HEK293 (cell line): ENCODE measurements around the gene WDR1.

Experiments used
- CTCF ChIA-PET: fragments of 350-600 bp; formaldehyde crosslinking; extraction: SDS; loops from one replicate; lab custom pipeline; 2021; ENCODE audit warnings: antibody characterized with exemption; lab: Yijun Ruan, JAX
- POLR2A ChIA-PET: fragments of 300-600 bp; formaldehyde crosslinking; extraction: SDS; loops from one replicate; lab custom pipeline; 2020; ENCODE audit warnings: antibody characterized with exemption, inconsistent platforms; lab: Yijun Ruan, JAX
- H3K27ac ChIP-seq: fragments of 200-500 bp; sonication (Bioruptor generic); 2 replicates; pipeline ENCODE4 v1.5.1; 2014; ENCODE audit warnings: low read depth, low read length, control low read depth, inconsistent platforms; ENCODE audit errors: extremely low read depth
- H3K36me3 ChIP-seq, 2 experiments: fragments of 200-500 bp in 1 of 2; sonication (Bioruptor generic) in 1 of 2; 1 replicate in 1 of 2; 2 replicates in 1 of 2; pipeline ENCODE4 v1.5.1; 2014 to 2017; ENCODE audit warnings: inconsistent platforms in 2 of 2, low read length in 2 of 2; ENCODE audit not compliant: control insufficient read depth in 2 of 2, insufficient read depth in 1 of 2
- H3K4me1 ChIP-seq: fragments of 200-500 bp; sonication (Bioruptor generic); 2 replicates; pipeline ENCODE4 v1.5.1; 2014; ENCODE audit warnings: mild to moderate bottlenecking, low read length, inconsistent platforms; ENCODE audit not compliant: control insufficient read depth, insufficient read depth
- H3K4me3 ChIP-seq: 2 replicates; pipeline ENCODE4 v1.5.1; 2011; ENCODE audit warnings: low read depth, mild to moderate bottlenecking, control low read depth, low read length, moderate library complexity
- H3K9me3 ChIP-seq: fragments of 200-500 bp; sonication (Bioruptor generic); 2 replicates; pipeline ENCODE4 v1.5.1; 2014; ENCODE audit warnings: low read depth, low read length, inconsistent platforms; ENCODE audit not compliant: control insufficient read depth, insufficient read depth
- GLI4 ChIP-seq: fragments of 450-650 bp; formaldehyde crosslinking; IDR thresholded peaks from 2 replicates; pipeline ENCODE4 v1.5.1; 2016; ENCODE audit warnings: missing biosample characterization, missing genetic modification characterization
- HOXD13 ChIP-seq: sonication (generic); formaldehyde crosslinking; IDR thresholded peaks from 2 replicates; pipeline ENCODE4 v1.8.0; 2022; ENCODE audit warnings: missing genetic modification reagents, borderline replicate concordance
- IKZF3 ChIP-seq: fragments of 450-650 bp; IDR thresholded peaks from 2 replicates; pipeline ENCODE4 v1.5.0; 2018; ENCODE audit warnings: missing biosample characterization, mild to moderate bottlenecking, missing genetic modification characterization, moderate library complexity
- KLF1 ChIP-seq: fragments of 450-650 bp; formaldehyde crosslinking; IDR thresholded peaks from 2 replicates; pipeline ENCODE4 v1.5.1; 2016; ENCODE audit warnings: missing biosample characterization, missing genetic modification characterization
- KLF9 ChIP-seq: fragments of 450-650 bp; formaldehyde crosslinking; IDR thresholded peaks from 2 replicates; pipeline ENCODE4 v1.5.1; 2016; ENCODE audit warnings: missing biosample characterization, missing genetic modification characterization, low read depth
- ZIC2 ChIP-seq: fragments of 450-650 bp; formaldehyde crosslinking; IDR thresholded peaks from 2 replicates; pipeline ENCODE4 v1.5.1; 2016; ENCODE audit warnings: missing biosample characterization, missing genetic modification characterization
- ZNF138 ChIP-seq: fragments of 450-650 bp; formaldehyde crosslinking; IDR thresholded peaks from 2 replicates; pipeline ENCODE4 v1.5.1; 2016; ENCODE audit warnings: missing biosample characterization, missing genetic modification characterization, borderline replicate concordance
- ZNF221 ChIP-seq: fragments of 450-650 bp; formaldehyde crosslinking; IDR thresholded peaks from 2 replicates; pipeline ENCODE4 v1.5.1; 2017; ENCODE audit warnings: missing biosample characterization, missing genetic modification characterization, borderline replicate concordance
- ZNF274 ChIP-seq, 2 experiments: fragments of 200-500 bp in 1 of 2; fragments of 450-650 bp in 1 of 2; sonication (Bioruptor generic) in 1 of 2; formaldehyde crosslinking in 1 of 2; IDR thresholded peaks; 2 replicates each; pipeline versions ENCODE4 v1.5.1 to v1.6.1; 2014 to 2016; ENCODE audit warnings: borderline replicate concordance in 1 of 2, inconsistent platforms in 1 of 2, low read length in 1 of 2, missing biosample characterization in 1 of 2, missing genetic modification characterization in 1 of 2
- ZNF350 ChIP-seq: fragments of 450-650 bp; formaldehyde crosslinking; IDR thresholded peaks from 2 replicates; pipeline ENCODE4 v1.5.0; 2017; ENCODE audit warnings: missing biosample characterization, mild to moderate bottlenecking, missing genetic modification characterization
- ZNF433 ChIP-seq: fragments of 450-650 bp; formaldehyde crosslinking; IDR thresholded peaks from 2 replicates; pipeline ENCODE4 v1.5.1; 2016; ENCODE audit warnings: missing biosample characterization, missing genetic modification characterization, low read depth
- ZNF658 ChIP-seq: fragments of 450-650 bp; formaldehyde crosslinking; IDR thresholded peaks from 2 replicates; pipeline ENCODE4; 2016; ENCODE audit warnings: missing biosample characterization, missing genetic modification characterization
- ZNF660 ChIP-seq: fragments of 450-650 bp; IDR thresholded peaks from 2 replicates; pipeline ENCODE4 v1.5.1; 2018; ENCODE audit warnings: missing biosample characterization, mild to moderate bottlenecking, missing genetic modification characterization
- ZNF785 ChIP-seq: fragments of 450-650 bp; formaldehyde crosslinking; IDR thresholded peaks from 2 replicates; pipeline ENCODE4 v1.5.1; 2016; ENCODE audit warnings: missing biosample characterization, missing genetic modification characterization
- ZNF843 ChIP-seq: fragments of 450-650 bp; formaldehyde crosslinking; IDR thresholded peaks from 2 replicates; pipeline ENCODE4 v1.5.1; 2016; ENCODE audit warnings: missing biosample characterization, missing genetic modification characterization
- TF ChIP-seq, protein P1 (sequence below): fragments of 450-650 bp; formaldehyde crosslinking; IDR thresholded peaks from 2 replicates; pipeline ENCODE4 v1.5.1; 2016; ENCODE audit warnings: missing biosample characterization, missing genetic modification characterization
- TF ChIP-seq, protein P2 (sequence below): fragments of 450-650 bp; formaldehyde crosslinking; IDR thresholded peaks from 2 replicates; pipeline ENCODE4 v1.5.1; 2016; ENCODE audit warnings: missing biosample characterization, missing genetic modification characterization
- TF ChIP-seq, protein P3 (sequence below): fragments of 450-650 bp; formaldehyde crosslinking; IDR thresholded peaks from 2 replicates; pipeline ENCODE4; 2016; ENCODE audit warnings: missing biosample characterization, missing genetic modification characterization
- TF ChIP-seq, protein P4 (sequence below): fragments of 450-650 bp; formaldehyde crosslinking; IDR thresholded peaks from 2 replicates; pipeline ENCODE4 v1.5.1; 2016; ENCODE audit warnings: missing biosample characterization, missing genetic modification characterization
- TF ChIP-seq, protein P5 (sequence below): fragments of 450-650 bp; IDR thresholded peaks from 2 replicates; pipeline ENCODE4 v1.5.1; 2018; ENCODE audit warnings: missing biosample characterization, missing genetic modification characterization
- TF ChIP-seq, protein P6 (sequence below): fragments of 450-650 bp; formaldehyde crosslinking; IDR thresholded peaks from 2 replicates; pipeline ENCODE4 v1.5.1; 2017; ENCODE audit warnings: missing biosample characterization, missing genetic modification characterization
- TF ChIP-seq, protein P7 (sequence below): fragments of 450-650 bp; formaldehyde crosslinking; IDR thresholded peaks from 2 replicates; pipeline ENCODE4 v1.5.1; 2016; ENCODE audit warnings: missing biosample characterization, missing genetic modification characterization, borderline replicate concordance
- TF ChIP-seq, protein P8 (sequence below): fragments of 450-650 bp; formaldehyde crosslinking; IDR thresholded peaks from 2 replicates; pipeline ENCODE4 v1.5.1; 2016; ENCODE audit warnings: missing biosample characterization, missing genetic modification characterization

The WDR1 gene

DNA sequence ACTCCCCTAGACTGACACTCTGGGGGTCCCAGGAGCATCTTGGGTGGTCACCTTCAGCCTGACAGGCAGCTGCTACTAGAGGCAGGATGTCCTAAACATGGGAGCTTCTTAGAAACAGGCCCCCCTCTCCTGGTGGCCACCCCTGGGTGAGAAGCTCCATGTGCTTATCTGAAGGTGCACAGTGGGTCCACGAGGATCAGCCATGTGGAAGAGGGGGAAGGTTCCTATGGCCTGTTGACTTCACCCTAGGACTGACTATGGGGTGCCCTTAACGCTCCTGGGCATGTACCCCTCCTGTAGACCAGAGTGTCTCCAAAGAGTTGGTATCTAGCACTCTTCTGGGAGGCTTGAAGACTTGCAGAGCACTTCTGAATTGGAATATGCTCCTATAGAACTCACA, 22.9 kb upstream of the WDR1 start (continued):
- no peak for TF ChIP-seq GLI4
- no peak for TF ChIP-seq ZNF658 (tag by site-specific recombination)
- TF ChIP-seq ZNF274 (IDR thresholded peaks at IDR 0.05; ENCODE audit: low read length) = no peak
- TF ChIP-seq ZNF274 (tag by site-specific recombination; IDR thresholded peaks at IDR 0.05; ENCODE audit: borderline replicate concordance) = no peak
- no peak for TF ChIP-seq ZNF221
- TF ChIP-seq, protein P1, sequence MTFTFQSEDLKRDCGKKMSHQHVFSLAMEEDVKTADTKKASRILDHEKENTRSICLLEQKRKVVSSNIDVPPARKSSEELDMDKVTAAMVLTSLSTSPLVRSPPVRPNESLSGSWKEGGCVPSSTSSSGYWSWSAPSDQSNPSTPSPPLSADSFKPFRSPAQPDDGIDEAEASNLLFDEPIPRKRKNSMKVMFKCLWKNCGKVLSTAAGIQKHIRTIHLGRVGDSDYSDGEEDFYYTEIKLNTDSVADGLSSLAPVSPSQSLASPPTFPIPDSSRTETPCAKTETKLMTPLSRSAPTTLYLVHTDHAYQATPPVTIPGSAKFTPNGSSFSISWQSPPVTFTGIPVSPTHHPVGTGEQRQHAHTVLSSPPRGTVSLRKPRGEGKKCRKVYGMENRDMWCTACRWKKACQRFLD (tag by site-specific recombination) = no peak
- no peak for TF ChIP-seq IKZF3 (tag by site-specific recombination)

DNA sequence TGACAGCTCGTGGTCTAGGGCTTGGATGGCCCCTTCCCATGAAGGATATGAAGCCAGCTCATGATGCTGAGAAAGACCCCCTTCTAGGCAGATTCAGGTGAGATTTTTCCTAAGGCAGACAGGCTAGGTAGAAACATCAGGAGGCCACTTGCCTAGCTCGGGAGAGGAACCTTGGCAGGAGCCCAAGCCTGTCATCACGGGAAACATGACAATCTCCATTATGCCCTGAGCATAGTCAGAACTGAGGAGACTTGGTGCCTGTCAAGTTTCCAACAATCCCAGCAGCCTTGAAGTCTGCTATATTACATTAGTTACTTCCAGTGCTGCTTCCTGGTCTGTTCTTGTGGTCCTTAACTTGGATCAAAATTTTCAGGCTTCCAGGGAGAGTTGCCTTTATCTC, 18.7 kb upstream of the WDR1 start:
- H3K9me3 ChIP-seq = no peaks in the 10 kb centered on the region
- H3K4me1 ChIP-seq = no peaks in the 10 kb centered on the region
- H3K4me3 ChIP-seq = no peak overlapping the region
- no peak overlapping the region for H3K27ac ChIP-seq
- H3K36me3 ChIP-seq = no peaks in the 10 kb centered on the region
- CTCF ChIA-PET = no interaction called here
- POLR2A ChIA-PET = no interaction called here
- TF ChIP-seq, protein P2, sequence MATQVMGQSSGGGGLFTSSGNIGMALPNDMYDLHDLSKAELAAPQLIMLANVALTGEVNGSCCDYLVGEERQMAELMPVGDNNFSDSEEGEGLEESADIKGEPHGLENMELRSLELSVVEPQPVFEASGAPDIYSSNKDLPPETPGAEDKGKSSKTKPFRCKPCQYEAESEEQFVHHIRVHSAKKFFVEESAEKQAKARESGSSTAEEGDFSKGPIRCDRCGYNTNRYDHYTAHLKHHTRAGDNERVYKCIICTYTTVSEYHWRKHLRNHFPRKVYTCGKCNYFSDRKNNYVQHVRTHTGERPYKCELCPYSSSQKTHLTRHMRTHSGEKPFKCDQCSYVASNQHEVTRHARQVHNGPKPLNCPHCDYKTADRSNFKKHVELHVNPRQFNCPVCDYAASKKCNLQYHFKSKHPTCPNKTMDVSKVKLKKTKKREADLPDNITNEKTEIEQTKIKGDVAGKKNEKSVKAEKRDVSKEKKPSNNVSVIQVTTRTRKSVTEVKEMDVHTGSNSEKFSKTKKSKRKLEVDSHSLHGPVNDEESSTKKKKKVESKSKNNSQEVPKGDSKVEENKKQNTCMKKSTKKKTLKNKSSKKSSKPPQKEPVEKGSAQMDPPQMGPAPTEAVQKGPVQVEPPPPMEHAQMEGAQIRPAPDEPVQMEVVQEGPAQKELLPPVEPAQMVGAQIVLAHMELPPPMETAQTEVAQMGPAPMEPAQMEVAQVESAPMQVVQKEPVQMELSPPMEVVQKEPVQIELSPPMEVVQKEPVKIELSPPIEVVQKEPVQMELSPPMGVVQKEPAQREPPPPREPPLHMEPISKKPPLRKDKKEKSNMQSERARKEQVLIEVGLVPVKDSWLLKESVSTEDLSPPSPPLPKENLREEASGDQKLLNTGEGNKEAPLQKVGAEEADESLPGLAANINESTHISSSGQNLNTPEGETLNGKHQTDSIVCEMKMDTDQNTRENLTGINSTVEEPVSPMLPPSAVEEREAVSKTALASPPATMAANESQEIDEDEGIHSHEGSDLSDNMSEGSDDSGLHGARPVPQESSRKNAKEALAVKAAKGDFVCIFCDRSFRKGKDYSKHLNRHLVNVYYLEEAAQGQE = no peak
- no peak for TF ChIP-seq ZIC2 (tag by site-specific recombination)
- TF ChIP-seq KLF1 (tag by site-specific recombination) = no peak
- TF ChIP-seq, protein P3, sequence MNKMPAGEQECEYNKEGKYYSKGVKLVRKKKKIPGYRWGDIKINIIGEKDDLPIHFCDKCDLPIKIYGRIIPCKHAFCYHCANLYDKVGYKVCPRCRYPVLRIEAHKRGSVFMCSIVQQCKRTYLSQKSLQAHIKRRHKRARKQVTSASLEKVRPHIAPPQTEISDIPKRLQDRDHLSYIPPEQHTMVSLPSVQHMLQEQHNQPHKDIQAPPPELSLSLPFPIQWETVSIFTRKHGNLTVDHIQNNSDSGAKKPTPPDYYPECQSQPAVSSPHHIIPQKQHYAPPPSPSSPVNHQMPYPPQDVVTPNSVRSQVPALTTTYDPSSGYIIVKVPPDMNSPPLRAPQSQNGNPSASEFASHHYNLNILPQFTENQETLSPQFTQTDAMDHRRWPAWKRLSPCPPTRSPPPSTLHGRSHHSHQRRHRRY (tag by site-specific recombination) = no peak
- TF ChIP-seq, protein P4, sequence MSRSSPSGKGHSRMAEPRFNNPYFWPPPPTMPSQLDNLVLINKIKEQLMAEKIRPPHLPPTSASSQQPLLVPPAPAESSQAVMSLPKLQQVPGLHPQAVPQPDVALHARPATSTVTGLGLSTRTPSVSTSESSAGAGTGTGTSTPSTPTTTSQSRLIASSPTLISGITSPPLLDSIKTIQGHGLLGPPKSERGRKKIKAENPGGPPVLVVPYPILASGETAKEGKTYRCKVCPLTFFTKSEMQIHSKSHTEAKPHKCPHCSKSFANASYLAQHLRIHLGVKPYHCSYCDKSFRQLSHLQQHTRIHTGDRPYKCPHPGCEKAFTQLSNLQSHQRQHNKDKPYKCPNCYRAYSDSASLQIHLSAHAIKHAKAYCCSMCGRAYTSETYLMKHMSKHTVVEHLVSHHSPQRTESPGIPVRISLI (tag by site-specific recombination) = no peak
- TF ChIP-seq HOXD13 = no peak
- TF ChIP-seq KLF9 (tag by site-specific recombination) = no peak
- no peak for TF ChIP-seq ZNF785 (tag by site-specific recombination)
- TF ChIP-seq, protein P5, sequence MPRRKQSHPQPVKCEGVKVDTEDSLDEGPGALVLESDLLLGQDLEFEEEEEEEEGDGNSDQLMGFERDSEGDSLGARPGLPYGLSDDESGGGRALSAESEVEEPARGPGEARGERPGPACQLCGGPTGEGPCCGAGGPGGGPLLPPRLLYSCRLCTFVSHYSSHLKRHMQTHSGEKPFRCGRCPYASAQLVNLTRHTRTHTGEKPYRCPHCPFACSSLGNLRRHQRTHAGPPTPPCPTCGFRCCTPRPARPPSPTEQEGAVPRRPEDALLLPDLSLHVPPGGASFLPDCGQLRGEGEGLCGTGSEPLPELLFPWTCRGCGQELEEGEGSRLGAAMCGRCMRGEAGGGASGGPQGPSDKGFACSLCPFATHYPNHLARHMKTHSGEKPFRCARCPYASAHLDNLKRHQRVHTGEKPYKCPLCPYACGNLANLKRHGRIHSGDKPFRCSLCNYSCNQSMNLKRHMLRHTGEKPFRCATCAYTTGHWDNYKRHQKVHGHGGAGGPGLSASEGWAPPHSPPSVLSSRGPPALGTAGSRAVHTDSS (tag by site-specific recombination) = no peak
- TF ChIP-seq, protein P6, sequence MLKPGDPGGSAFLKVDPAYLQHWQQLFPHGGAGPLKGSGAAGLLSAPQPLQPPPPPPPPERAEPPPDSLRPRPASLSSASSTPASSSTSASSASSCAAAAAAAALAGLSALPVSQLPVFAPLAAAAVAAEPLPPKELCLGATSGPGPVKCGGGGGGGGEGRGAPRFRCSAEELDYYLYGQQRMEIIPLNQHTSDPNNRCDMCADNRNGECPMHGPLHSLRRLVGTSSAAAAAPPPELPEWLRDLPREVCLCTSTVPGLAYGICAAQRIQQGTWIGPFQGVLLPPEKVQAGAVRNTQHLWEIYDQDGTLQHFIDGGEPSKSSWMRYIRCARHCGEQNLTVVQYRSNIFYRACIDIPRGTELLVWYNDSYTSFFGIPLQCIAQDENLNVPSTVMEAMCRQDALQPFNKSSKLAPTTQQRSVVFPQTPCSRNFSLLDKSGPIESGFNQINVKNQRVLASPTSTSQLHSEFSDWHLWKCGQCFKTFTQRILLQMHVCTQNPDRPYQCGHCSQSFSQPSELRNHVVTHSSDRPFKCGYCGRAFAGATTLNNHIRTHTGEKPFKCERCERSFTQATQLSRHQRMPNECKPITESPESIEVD = no peak
- no peak for TF ChIP-seq ZNF433 (tag by site-specific recombination)
- no peak for TF ChIP-seq ZNF843 (tag by site-specific recombination)
- no peak for TF ChIP-seq ZNF660 (tag by site-specific recombination)
- TF ChIP-seq, protein P7, sequence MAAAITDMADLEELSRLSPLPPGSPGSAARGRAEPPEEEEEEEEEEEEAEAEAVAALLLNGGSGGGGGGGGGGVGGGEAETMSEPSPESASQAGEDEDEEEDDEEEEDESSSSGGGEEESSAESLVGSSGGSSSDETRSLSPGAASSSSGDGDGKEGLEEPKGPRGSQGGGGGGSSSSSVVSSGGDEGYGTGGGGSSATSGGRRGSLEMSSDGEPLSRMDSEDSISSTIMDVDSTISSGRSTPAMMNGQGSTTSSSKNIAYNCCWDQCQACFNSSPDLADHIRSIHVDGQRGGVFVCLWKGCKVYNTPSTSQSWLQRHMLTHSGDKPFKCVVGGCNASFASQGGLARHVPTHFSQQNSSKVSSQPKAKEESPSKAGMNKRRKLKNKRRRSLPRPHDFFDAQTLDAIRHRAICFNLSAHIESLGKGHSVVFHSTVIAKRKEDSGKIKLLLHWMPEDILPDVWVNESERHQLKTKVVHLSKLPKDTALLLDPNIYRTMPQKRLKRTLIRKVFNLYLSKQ (tag by site-specific recombination) = no peak
- TF ChIP-seq ZNF350 (tag by site-specific recombination) = no peak
- no peak for TF ChIP-seq ZNF138 (tag by site-specific recombination)
- TF ChIP-seq, protein P8, sequence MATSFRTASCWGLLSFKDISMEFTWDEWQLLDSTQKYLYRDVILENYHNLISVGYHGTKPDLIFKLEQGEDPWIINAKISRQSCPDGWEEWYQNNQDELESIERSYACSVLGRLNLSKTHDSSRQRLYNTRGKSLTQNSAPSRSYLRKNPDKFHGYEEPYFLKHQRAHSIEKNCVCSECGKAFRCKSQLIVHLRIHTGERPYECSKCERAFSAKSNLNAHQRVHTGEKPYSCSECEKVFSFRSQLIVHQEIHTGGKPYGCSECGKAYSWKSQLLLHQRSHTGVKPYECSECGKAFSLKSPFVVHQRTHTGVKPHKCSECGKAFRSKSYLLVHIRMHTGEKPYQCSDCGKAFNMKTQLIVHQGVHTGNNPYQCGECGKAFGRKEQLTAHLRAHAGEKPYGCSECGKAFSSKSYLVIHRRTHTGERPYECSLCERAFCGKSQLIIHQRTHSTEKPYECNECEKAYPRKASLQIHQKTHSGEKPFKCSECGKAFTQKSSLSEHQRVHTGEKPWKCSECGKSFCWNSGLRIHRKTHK = no peak
